GM18907 (cell line): Measurements from ENCODE around the gene PSMD3.
"Not testable (repeated sequence)": the region's sequence is repeated elsewhere in the genome, so short reads cannot be mapped to it uniquely, and the experiment has no call there.

ENCODE experiments used
- ATAC-seq: cut with Tn5 transposase; IDR thresholded peaks from one replicate; pipeline ENCODE4 v1.9.1; 2021; ENCODE audit warnings: mild to moderate bottlenecking, moderate library complexity; ENCODE audit not compliant: unreplicated experiment

Gene PSMD3

DNA sequence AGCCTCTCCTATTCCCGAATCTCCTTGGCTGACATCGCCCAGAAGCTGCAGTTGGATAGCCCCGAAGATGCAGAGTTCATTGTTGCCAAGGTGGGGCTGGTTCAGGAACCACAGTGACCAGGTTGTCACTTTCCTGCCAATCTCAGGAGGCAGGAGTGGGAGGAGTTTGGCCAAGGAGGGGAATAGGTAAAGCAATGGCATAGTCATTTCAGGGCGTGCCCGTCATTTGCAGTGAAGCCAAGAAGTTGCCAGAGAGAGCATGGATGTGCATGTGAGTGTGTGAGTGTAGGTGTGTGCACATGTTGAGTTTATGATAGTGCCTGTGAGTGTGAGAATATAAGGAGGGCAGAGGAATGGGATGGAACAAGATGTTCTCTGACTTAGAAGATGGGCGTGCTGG, 14.8 kb downstream of the PSMD3 start:
- ATAC-seq, result no peak

DNA sequence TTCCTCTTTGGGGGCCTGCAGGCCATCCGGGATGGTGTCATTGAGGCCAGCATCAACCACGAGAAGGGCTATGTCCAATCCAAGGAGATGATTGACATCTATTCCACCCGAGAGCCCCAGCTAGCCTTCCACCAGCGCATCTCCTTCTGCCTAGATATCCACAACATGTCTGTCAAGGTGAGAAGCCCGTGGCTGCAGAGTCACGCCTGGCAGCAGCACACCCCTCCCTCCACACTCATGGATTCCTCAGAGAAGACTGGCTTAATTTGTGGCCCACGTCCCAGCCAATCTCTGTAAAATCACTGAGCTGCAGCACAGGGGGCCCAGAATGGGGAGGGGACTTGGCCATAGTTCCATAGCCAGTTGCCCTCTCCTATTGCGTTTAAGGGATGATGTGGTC, 15.6 kb downstream of the PSMD3 start:
- ATAC-seq, result no peak

DNA sequence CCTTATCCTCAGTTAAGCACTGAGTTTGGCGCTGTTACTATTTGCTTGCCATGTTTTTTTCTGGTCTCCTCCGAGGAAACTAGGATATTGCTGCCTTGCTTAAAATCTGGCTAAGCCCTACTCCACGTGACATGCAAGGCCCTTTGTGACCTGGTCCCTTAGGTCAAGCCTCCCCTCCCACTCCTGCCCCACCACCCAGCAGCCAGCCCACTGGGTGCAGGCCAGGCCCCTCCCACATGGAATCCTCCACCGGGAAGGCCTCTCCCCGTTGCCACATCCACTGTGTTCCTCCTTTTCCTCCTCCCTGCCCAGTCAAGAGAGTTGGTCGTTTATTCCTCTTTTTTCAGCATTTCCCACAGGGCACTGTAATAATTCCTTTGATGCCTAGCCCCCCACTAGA, 16.2 kb downstream of the PSMD3 start:
- ATAC-seq, result no peak

DNA sequence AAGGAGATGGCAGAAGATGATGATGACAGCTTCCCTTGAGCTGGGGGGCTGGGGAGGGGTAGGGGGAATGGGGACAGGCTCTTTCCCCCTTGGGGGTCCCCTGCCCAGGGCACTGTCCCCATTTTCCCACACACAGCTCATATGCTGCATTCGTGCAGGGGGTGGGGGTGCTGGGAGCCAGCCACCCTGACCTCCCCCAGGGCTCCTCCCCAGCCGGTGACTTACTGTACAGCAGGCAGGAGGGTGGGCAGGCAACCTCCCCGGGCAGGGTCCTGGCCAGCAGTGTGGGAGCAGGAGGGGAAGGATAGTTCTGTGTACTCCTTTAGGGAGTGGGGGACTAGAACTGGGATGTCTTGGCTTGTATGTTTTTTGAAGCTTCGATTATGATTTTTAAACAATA, 16.9 kb downstream of the PSMD3 start:
- ATAC-seq, result no peak

DNA sequence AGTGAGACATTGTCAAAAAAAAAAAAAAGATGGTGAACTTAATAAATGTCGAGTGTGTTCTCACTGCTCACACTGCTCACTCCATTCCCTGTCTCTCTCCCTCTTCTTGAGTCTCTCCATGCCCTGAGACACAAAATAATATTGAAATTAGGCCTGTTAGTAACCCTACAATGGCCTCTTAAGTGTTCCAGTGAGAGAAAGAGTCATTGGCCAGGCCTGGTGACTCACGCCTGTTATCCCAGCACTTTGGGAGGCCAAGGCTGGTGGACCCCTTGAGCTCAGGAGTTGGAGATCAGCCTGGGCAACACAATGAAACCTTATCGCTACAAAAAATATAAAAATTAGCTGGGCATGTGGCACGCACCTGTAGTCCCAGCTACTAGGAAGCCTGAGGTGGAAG, 18.5 kb downstream of the PSMD3 start:
- ATAC-seq, result no peak

DNA sequence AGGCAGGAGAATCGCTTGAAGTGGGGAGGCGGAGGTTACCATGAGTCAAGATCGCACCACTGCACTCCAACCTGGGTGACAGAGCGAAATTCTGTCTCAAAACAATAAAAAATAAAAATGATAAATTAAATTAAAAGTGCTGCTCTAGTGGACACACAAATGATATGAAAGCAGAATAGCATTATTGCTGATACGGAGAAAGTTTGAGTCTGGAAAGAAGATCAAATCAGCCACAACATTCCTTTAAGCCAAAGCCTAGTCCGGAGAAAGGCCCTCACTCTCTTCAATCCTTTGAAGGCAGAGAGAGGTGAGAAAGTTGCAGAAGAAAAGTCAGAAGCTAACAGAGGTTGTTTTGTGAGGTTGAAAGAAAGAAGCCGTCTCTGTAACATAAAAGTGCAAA, 19.6 kb downstream of the PSMD3 start:
- ATAC-seq, result no peak

DNA sequence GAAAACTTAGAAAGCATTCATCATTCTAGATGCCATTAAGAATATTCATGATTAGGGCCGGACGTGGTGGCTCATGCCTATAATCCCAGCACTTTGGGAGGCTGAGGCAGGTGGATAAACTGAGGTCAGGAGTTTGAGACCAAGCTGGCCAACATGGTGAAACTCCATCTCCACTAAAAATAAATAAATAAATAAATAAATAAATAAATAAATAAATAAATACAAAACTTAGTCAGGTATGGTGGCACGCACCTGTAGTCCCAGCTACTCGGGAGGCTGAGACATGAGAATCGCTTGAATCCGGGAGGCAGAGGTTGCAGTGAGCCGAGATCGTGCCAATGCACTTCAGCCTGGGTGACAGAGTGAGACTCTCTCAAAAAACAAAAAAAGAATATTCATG, 20.7 kb downstream of the PSMD3 start:
- ATAC-seq, result not testable (repeated sequence)

DNA sequence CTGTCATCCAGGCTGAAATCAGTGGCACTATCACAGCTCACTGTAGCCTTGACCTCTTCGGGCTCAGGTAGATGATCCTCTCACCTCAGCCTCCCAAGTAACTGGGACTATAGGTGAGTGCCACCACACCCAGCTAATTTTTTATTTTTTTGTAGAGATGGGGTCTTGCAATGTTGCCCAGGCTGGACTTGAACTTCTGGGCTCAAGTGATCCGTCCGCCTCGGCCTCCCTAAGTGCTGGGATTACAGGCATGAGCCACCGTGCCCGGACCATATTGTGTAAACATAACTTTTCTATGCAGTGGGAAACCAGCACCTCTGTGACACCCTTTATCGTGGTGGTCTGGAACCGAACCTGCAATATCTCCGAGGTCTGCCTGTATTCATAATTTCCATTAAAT, 23.5 kb downstream of the PSMD3 start:
- no peak for ATAC-seq

DNA sequence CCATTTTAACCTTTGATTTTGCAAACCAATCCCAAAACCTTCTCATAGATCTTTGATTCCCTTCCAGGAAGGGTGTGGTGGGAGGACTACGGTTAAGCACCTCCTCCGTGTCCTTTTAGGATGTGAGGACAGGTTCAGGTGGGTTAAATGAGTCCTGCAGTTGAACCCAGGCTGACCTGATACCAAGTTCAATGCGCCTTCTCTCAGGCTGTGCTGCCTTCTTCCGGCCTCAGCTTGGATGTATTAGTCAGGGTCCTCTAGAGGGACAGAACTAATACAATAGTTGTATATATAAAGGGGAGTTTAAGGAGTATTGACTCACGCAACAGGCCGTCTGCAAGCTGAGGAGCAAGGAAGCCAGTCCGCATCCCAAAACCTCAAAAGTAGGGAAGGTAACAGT, 24.1 kb downstream of the PSMD3 start:
- ATAC-seq, result no peak

DNA sequence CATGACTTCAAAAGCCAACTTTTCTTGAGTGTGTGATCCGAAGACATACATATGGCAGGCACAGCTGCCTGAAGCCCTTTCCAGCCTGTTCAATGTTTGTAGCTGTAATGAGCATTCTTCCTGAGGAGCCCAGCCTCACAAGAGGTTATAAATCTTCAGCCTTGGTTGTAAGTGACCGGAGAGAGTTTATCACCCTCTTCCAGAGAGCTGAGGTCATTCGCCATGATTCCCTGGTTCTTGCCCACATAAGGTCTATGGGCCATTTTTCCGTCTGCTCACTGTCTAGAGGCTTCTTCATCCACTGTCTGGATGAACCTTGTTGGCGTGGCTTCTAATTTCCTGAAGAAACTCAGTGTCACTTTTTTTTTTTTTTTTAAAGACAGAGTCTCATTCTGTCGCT, 24.9 kb downstream of the PSMD3 start:
- no peak for ATAC-seq

DNA sequence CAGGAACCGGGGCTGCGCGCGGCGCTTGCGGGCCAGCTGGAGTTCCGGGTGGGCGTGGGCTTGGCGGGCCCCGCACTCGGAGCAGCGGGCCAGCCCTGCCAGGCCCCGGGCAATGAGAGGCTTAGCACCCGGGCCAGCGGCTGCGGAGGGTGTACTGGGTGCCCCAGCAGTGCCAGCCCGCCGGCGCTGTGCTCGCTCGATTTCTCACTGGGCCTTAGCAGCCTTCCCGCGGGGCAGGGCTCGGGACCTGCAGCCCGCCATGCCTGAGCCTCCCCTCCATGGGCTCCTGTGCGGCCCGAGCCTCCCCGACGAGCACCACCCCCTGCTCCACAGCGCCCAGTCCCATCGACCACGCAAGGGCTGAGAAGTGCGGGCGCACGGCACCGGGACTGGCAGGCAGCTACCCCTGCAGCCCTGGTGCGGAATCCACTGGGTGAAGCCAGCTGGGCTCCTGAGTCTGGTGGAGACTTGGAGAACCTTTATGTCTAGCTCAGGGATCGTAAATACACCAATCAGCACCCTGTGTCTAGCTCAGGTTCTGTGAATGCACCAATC, 30.4 kb downstream of the PSMD3 start:
- not testable (repeated sequence) for ATAC-seq

DNA sequence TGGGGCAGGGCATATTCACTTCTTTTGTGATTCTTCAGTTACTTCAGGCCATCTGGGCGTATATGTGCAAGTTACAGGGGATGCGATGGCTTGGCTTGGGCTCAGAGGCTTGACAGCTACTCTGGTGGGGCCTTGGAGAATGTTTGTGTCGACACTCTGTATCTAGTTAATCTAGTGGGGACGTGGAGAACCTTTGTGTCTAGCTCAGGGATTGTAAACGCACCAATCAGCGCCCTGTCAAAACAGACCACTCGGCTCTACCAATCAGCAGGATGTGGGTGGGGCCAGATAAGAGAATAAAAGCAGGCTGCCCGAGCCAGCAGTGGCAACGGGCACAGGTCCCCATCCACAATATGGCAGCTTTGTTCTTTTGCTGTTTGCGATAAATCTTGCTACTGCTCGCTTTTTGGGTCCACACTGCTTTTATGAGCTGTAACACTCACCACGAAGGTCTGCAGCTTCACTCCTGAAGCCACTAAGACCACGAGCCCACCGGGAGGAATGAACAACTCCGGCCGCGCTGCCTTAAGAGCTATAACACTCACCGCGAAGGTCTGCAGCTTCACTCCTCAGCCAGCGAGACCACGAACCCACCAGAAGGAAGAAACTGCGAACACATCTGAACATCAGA, 31.5 kb downstream of the PSMD3 start:
- not testable (repeated sequence) for ATAC-seq

DNA sequence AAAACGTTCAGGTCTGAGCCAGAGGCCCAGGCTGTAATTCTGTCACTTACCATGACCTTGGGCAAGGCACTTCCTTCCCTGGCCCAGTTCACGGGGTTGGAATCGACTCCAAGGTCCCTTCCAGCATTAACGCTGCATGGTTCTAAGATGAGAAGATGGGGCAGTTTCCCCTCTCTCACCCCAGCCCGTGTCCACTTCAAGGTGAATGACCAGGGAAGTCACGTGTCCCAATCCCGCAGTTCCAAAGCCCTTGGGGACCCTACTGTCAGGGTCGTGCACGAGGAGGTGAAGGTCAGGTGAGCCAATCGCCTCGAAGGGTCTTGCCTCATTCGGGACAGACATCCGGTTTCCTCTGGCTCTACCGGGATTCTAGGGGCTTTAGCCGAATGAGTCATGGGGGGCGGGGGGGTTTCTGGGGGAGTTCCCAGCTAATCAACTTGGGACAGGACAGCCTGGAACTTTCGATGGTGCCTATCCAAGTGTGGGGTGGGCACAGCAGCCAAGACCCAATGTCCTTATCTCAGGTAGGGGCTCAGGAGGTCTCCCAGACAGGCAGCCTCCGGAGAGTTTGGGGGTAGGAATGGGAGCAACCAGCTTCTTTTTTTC, 33.9 kb downstream of the PSMD3 start:
- ATAC-seq, result no peak

DNA sequence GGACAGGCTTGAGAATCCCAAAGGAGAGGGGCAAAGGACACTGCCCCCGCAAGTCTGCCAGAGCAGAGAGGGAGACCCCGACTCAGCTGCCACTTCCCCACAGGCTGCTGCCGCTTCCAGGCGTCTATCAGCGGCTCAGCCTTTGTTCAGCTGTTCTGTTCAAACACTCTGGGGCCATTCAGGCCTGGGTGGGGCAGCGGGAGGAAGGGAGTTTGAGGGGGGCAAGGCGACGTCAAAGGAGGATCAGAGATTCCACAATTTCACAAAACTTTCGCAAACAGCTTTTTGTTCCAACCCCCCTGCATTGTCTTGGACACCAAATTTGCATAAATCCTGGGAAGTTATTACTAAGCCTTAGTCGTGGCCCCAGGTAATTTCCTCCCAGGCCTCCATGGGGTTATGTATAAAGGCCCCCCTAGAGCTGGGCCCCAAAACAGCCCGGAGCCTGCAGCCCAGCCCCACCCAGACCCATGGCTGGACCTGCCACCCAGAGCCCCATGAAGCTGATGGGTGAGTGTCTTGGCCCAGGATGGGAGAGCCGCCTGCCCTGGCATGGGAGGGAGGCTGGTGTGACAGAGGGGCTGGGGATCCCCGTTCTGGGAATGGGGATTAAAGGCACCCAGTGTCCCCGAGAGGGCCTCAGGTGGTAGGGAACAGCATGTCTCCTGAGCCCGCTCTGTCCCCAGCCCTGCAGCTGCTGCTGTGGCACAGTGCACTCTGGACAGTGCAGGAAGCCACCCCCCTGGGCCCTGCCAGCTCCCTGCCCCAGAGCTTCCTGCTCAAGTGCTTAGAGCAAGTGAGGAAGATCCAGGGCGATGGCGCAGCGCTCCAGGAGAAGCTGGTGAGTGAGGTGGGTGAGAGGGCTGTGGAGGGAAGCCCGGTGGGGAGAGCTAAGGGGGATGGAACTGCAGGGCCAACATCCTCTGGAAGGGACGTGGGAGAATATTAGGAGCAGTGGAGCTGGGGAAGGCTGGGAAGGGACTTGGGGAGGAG, 34.7 kb downstream of the PSMD3 start, which contains the start of gene CSF3:
Gene CSF3, plus strand, starts transcription at position 436 of the 993 bp plus-strand sequence. Its CDS starts 35 bp downstream, at position 471.
- ATAC-seq, result no peak

DNA sequence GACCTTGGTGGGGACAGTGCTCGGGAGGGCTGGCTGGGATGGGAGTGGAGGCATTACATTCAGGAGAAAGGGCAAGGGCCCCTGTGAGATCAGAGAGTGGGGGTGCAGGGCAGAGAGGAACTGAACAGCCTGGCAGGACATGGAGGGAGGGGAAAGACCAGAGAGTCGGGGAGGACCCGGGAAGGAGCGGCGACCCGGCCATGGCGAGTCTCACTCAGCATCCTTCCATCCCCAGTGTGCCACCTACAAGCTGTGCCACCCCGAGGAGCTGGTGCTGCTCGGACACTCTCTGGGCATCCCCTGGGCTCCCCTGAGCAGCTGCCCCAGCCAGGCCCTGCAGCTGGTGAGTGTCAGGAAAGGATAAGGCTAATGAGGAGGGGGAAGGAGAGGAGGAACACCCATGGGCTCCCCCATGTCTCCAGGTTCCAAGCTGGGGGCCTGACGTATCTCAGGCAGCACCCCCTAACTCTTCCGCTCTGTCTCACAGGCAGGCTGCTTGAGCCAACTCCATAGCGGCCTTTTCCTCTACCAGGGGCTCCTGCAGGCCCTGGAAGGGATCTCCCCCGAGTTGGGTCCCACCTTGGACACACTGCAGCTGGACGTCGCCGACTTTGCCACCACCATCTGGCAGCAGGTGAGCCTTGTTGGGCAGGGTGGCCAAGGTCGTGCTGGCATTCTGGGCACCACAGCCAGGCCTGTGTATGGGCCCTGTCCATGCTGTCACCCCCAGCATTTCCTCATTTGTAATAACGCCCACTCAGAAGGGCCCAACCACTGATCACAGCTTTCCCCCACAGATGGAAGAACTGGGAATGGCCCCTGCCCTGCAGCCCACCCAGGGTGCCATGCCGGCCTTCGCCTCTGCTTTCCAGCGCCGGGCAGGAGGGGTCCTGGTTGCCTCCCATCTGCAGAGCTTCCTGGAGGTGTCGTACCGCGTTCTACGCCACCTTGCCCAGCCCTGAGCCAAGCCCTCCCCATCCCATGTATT, 35.7 kb downstream of the PSMD3 start:
- no peak for ATAC-seq

DNA sequence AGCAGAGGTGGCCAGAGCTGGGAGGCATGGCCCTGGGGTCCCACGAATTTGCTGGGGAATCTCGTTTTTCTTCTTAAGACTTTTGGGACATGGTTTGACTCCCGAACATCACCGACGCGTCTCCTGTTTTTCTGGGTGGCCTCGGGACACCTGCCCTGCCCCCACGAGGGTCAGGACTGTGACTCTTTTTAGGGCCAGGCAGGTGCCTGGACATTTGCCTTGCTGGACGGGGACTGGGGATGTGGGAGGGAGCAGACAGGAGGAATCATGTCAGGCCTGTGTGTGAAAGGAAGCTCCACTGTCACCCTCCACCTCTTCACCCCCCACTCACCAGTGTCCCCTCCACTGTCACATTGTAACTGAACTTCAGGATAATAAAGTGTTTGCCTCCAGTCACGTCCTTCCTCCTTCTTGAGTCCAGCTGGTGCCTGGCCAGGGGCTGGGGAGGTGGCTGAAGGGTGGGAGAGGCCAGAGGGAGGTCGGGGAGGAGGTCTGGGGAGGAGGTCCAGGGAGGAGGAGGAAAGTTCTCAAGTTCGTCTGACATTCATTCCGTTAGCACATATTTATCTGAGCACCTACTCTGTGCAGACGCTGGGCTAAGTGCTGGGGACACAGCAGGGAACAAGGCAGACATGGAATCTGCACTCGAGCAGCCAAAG, 36.9 kb downstream of the PSMD3 start:
- ATAC-seq, result no peak

DNA sequence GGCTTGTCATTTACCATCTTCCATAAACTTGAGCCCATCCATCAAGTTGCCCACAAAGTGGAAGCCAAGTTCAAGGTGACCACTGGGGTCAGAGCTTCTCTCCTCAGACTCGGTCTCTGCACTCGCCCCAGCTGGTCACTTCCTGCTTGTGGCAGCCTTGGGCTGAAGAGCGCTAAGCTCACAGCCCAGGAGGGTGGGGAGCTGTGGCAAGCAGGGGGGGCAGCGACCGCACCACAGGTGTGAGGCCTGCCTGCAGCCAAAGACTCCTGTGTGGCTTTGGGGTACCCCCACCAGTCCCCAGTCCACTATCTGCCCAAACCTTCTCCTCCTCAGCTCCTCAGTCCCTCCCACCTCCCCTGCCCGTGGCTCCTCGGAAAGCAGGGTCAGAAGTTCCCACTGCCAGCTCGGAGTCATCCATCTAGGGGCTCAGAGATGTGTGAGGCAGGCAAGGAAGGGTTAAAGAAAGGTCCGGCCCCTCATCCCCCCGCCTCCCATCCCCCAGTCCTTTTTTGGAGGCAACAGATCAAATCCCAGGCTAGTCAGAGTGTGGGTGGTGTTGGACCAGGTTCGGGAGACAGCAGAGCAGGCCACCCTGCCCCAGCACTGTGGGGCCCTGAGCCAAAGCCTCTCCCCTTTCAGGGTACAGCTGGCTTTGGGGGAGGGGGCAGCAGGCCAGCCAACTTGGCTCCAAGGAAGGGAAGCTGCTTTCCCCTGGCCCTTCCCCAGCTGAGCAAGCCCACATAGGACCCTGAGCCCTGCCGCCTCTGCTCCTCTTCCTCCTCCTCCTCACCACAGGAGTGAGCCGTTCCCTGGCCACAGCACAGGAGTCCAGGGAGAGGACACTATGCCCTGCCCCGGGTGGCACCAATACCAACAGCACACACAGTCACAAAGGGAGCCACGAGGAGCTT, 37.9 kb downstream of the PSMD3 start:
- no peak for ATAC-seq

DNA sequence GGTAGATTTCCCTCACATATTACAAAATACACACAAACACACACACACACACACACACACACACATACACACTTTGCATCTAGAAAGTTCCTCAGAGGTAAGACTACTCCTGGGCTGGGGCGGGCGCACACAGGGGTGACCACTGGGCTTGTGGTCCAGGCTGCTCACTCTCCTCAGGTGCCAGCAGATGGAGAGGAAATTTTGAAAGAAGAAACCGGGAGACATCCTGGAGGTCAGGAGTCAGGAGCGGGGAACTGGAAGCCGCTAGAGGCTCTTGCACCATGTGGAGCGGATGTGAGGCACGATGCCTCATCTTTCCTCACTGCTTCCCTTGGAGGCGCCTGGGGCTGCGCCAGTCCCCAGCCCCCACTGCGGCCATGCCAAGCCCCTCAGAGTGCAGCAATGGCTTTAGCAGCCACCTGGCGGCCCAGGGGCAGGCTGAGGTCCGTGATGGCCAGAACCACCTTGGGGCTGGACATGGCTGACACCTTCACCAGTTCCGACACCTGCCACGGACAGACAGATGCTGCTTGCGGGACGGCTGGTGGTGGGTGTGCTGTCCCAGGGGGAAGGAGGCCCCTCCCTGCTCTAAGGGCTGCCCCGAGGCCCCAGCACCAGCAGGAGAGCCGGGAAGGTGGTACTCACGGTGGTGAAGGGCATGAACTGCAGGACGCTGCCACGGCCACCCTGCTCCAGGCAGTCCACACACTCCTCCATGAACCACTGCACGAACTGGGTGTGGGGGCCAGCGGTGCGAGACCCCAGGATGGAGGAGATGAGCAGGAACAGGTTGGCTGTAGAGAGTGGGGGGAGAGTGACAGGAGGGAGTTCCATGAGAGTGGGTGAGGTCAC, 38.8 kb downstream of the PSMD3 start:
- no peak for ATAC-seq
